TTC549 (cell line): Measurements from ENCODE around the gene RBFOX1.
"Not testable (repeated sequence)": the region's sequence is repeated elsewhere in the genome, so short reads cannot be mapped to it uniquely, and the experiment has no call there.

Source experiments
- FAIRE-seq: peaks from 2 replicates; lab custom pipeline; 2012; peaks lifted over from hg19 to GRCh38; lab: Jason Lieb, UNC

The RBFOX1 gene

GRCh38 chr16:7482032-7482431 lies 149.4 kb downstream of the RBFOX1 start:
- no peak for FAIRE-seq

- no peak for FAIRE-seq
These were observed 150.1 kb downstream of the RBFOX1 start for GRCh38 chr16:7482596-7483290.

- FAIRE-seq = no peak
These were observed 155.1 kb downstream of the RBFOX1 start for GRCh38 chr16:7487574-7488323.

GRCh38 chr16:7492122-7492521 lies 159.5 kb downstream of the RBFOX1 start:
- FAIRE-seq = no peak

GRCh38 chr16:7493133-7493532 lies 160.5 kb downstream of the RBFOX1 start:
- FAIRE-seq = no peak

GRCh38 chr16:7497691-7498090 lies 165.0 kb downstream of the RBFOX1 start:
- no peak for FAIRE-seq

- no peak for FAIRE-seq
These were observed 169.2 kb downstream of the RBFOX1 start for GRCh38 chr16:7501868-7502267.

- FAIRE-seq = not testable (repeated sequence)
These were observed 170.0 kb downstream of the RBFOX1 start for GRCh38 chr16:7502591-7503157.

- no peak for FAIRE-seq
These were observed 171.0 kb downstream of the RBFOX1 start for GRCh38 chr16:7503666-7504065.

- FAIRE-seq = no peak
These were observed 172.2 kb downstream of the RBFOX1 start for GRCh38 chr16:7504844-7505243.

GRCh38 chr16:7505495-7505894 lies 172.8 kb downstream of the RBFOX1 start:
- no peak for FAIRE-seq

- FAIRE-seq = no peak
These were observed 173.7 kb downstream of the RBFOX1 start for GRCh38 chr16:7506363-7506762.

GRCh38 chr16:7508656-7509055 lies 176.0 kb downstream of the RBFOX1 start:
- FAIRE-seq = no peak

GRCh38 chr16:7509963-7510601 lies 177.4 kb downstream of the RBFOX1 start:
- FAIRE-seq = no peak

GRCh38 chr16:7511549-7512260 lies 179.1 kb downstream of the RBFOX1 start:
- FAIRE-seq = no peak

GRCh38 chr16:7512503-7512902 lies 179.9 kb downstream of the RBFOX1 start:
- FAIRE-seq = no peak

- no peak for FAIRE-seq
These were observed 180.8 kb downstream of the RBFOX1 start for GRCh38 chr16:7513429-7513828.

- FAIRE-seq = no peak
These were observed 182.9 kb downstream of the RBFOX1 start for GRCh38 chr16:7515543-7515942.

GRCh38 chr16:7517496-7517895 lies 184.9 kb downstream of the RBFOX1 start:
- no peak for FAIRE-seq

GRCh38 chr16:7518158-7518557 lies 185.5 kb downstream of the RBFOX1 start:
- no peak for FAIRE-seq

GRCh38 chr16:7521834-7522233 lies 189.2 kb downstream of the RBFOX1 start:
- FAIRE-seq = no peak

- no peak for FAIRE-seq
These were observed 191.8 kb downstream of the RBFOX1 start for GRCh38 chr16:7524419-7524818.
